Measurements from ENCODE around the gene KRTAP5-9. TPM values are rescaled to one million over a fixed set of nuclear protein-coding genes. Genes with fewer than 3 reads are reported as not detected.
"Not testable (repeated sequence)": the region's sequence is repeated elsewhere in the genome, so short reads cannot be mapped to it uniquely, and the experiment has no call there.

Gene KRTAP5-9
- total RNA-seq, 1 donor, result not detected

- peak; percentile 10 for DNase-seq (ENCODE audit: low read depth)
- no peak for TF ChIP-seq CTCF (IDR thresholded peaks at IDR 0.05; ENCODE audit: insufficient read depth, low read depth, low read length)
- no peak overlapping the region for H3K4me3 ChIP-seq (ENCODE audit: low read depth, low read length)
Observed at GRCh38 chr11:71519546-71519945, 28.7 kb upstream of the KRTAP5-9 start.

DNA sequence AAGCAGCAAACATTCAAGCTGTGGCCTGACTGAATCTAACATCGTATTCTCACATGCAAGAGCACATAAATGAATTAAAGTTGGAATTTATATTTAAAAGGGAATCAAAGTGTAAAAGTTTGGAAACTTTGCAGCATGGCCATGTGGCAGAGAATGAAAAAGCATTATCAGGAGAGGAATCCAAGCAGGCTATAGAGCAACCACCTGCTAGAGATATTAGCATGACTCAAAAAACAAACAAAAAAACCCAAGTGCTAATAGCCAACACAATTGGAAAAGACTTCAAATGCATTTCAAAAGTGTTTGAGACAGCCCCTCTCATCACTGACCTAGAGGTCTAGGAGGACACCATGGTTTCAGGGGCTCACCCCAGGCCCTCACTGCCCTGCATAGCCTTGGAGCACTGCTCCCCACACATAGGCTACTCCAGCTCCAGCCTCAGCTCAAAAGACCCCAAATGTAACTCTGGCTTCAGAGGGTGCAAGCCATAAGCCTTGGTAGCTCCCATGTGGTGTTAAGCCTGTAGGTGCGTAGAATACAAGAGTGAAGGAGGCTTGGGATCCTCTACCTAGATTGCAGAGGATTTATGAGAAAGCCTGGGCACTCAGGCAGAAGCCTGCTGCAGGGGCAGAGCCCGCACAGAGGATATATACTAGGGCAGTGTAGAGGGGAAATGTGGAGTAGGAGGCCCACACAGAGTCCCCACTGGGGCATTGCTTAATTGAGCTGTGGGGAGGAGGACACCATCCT lies 22.9 kb upstream of the KRTAP5-9 start:
- DNase-seq (ENCODE audit: low read depth), result no peak
- H3K4me3 ChIP-seq (ENCODE audit: low read depth, low read length), result no peak overlapping the region
- no peak for TF ChIP-seq CTCF (IDR thresholded peaks at IDR 0.05; ENCODE audit: insufficient read depth, low read depth, low read length)

GRCh38 chr11:71525938-71526495 lies 22.2 kb upstream of the KRTAP5-9 start:
- no peak for TF ChIP-seq CTCF (IDR thresholded peaks at IDR 0.05; ENCODE audit: insufficient read depth, low read depth, low read length)
- DNase-seq (ENCODE audit: low read depth), result no peak
- H3K4me3 ChIP-seq (ENCODE audit: low read depth, low read length), result no peak overlapping the region

- DNase-seq (ENCODE audit: low read depth); H3K4me3 ChIP-seq (ENCODE audit: low read depth, low read length): not testable (repeated sequence)
Observed at GRCh38 chr11:71526796-71527575, 21.2 kb upstream of the KRTAP5-9 start, which contains the start of gene KRTAP5-7. KRTAP5-7 (plus strand) TSS chr11:71527267; CDS start chr11:71527301, 34 bp downstream.

DNA sequence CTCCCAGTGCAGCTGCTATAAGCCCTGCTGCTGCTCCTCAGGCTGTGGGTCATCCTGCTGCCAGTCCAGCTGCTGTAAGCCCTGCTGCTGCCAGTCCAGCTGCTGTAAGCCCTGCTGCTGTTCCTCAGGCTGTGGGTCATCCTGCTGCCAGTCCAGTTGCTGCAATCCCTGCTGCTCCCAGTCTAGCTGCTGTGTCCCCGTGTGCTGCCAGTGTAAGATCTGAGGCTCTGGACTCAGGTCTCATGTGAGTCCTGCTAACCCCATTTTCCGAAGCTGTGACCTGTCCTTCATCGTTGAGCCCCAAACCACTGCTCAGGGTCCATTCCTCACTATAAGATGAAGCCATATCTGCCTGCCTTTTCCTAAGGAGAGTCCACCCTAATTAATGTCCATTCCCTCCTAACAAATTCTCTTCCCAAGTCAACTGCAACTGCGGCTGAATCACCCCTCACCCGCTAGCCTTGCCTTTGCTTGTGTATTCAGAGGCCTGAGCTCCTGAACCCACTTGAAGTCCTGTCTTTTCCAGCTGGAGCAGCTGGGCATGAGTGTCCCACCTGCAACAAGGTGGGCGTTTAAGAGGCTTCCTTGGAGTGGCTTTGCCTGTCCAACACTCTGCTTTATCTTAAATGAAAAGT lies 20.5 kb upstream of the KRTAP5-9 start:
- no peak for TF ChIP-seq CTCF (IDR thresholded peaks at IDR 0.05; ENCODE audit: insufficient read depth, low read depth, low read length)
- DNase-seq (ENCODE audit: low read depth), result no peak
- no peak overlapping the region for H3K4me3 ChIP-seq (ENCODE audit: low read depth, low read length)

- no peak overlapping the region for H3K4me3 ChIP-seq (ENCODE audit: low read depth, low read length)
- no peak for DNase-seq (ENCODE audit: low read depth)
- TF ChIP-seq CTCF (IDR thresholded peaks at IDR 0.05; ENCODE audit: insufficient read depth, low read depth, low read length), result no peak
Observed at GRCh38 chr11:71530602-71531001, 17.6 kb upstream of the KRTAP5-9 start.
